HL-60 (cell line): ENCODE results near the gene TMEM229A.
"Not testable (repeated sequence)": the region's sequence is repeated elsewhere in the genome, so short reads cannot be mapped to it uniquely, and the experiment has no call there.

Experiments used
- DNase-seq, 2 experiments: peaks; one replicate each; pipeline ENCODE4 v3.0.0-alpha.2; 2010 to 2020; ENCODE audit warnings: low read depth in 1 of 2, low spot score in 1 of 2
- H3K27ac ChIP-seq: fragments of 250-450 bp; sonication (Bioruptor Pico); replicated peaks from 2 replicates; pipeline ENCODE4 v1.5.1; 2020; ENCODE audit warnings: mild to moderate bottlenecking, moderate library complexity
- H3K27me3 ChIP-seq: fragments of 250-450 bp; sonication (Bioruptor Pico); 2 replicates; pipeline ENCODE4 v1.5.1; 2021; ENCODE audit warnings: mild to moderate bottlenecking, moderate library complexity; ENCODE audit not compliant: insufficient read depth, poor library complexity, severe bottlenecking
- H3K4me3 ChIP-seq: replicated peaks from 2 replicates; pipeline ENCODE4 v1.5.1; 2011; ENCODE audit warnings: mild to moderate bottlenecking, control low read depth, low read length; ENCODE audit not compliant: insufficient read depth
- GABPA ChIP-seq: IDR thresholded peaks from 2 replicates; pipeline ENCODE4 v1.6.1; 2012; ENCODE audit warnings: low read depth
- POLR2AphosphoS5 ChIP-seq: IDR thresholded peaks from 2 replicates; pipeline ENCODE4 v1.6.1; 2012; ENCODE audit warnings: low read depth
- REST ChIP-seq: IDR thresholded peaks from 2 replicates; pipeline ENCODE4 v1.6.1; 2012; ENCODE audit warnings: low read depth; ENCODE audit not compliant: insufficient replicate concordance
- SPI1 ChIP-seq: IDR thresholded peaks from 2 replicates; pipeline ENCODE4 v1.6.1; 2012; ENCODE audit warnings: low read depth, mild to moderate bottlenecking, borderline replicate concordance
- TF ChIP-seq, protein P1 (sequence below): IDR thresholded peaks from one replicate; pipeline ENCODE4 v1.5.1; 2011; ENCODE audit warnings: low read length, control low read depth, inconsistent platforms; ENCODE audit not compliant: insufficient read depth

TMEM229A gene

GRCh38 chr7:124041439-124041838 is 8.6 kb upstream of the TMEM229A start:
- no peak overlapping the region for H3K4me3 ChIP-seq
- peaks cover 5% of the 10 kb centered on the region for H3K27me3 ChIP-seq
- TF ChIP-seq SPI1, result no peak
- no peak for TF ChIP-seq GABPA
- TF ChIP-seq, protein P1, sequence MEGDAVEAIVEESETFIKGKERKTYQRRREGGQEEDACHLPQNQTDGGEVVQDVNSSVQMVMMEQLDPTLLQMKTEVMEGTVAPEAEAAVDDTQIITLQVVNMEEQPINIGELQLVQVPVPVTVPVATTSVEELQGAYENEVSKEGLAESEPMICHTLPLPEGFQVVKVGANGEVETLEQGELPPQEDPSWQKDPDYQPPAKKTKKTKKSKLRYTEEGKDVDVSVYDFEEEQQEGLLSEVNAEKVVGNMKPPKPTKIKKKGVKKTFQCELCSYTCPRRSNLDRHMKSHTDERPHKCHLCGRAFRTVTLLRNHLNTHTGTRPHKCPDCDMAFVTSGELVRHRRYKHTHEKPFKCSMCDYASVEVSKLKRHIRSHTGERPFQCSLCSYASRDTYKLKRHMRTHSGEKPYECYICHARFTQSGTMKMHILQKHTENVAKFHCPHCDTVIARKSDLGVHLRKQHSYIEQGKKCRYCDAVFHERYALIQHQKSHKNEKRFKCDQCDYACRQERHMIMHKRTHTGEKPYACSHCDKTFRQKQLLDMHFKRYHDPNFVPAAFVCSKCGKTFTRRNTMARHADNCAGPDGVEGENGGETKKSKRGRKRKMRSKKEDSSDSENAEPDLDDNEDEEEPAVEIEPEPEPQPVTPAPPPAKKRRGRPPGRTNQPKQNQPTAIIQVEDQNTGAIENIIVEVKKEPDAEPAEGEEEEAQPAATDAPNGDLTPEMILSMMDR, result no peak
- TF ChIP-seq POLR2AphosphoS5, result no peak
- TF ChIP-seq REST, result no peak
- no peak overlapping the region for H3K27ac ChIP-seq
- no peak for DNase-seq

DNA sequence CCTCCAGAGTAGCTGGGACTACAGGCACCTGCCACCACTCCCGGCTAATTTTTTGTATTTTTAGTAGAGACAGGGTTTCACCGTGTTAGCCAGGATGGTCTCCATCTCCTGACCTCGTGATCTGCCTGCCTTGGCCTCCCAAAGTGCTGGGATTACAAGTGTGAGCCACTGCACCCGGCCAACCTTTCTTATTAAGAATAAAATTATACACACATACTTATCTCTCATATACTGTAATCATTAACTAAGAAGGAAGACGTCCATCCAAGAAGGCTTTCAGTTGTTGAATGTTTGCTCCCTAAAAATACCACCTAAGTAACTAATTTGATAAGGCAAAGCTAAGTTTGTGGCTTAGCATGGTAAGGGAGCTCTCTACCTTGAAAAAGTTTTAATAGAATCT is 5.0 kb upstream of the TMEM229A start:
- peaks cover 23% of the 10 kb centered on the region for H3K27me3 ChIP-seq
- not testable (repeated sequence) for H3K4me3 ChIP-seq, H3K27ac ChIP-seq, DNase-seq

GRCh38 chr7:124035706-124036105 is 2.8 kb upstream of the TMEM229A start:
- Histone ChIP-seq H3K27me3 (peaks cover 36% of the 10 kb centered on the region), H3K4me3 (no peak overlapping the region), H3K27ac (no peak overlapping the region)
- no peak for DNase-seq
- TF ChIP-seq POLR2AphosphoS5, result no peak
- TF ChIP-seq GABPA, result no peak
- TF ChIP-seq SPI1, result no peak
- TF ChIP-seq, protein P1, result no peak
- TF ChIP-seq REST, result no peak

- no peak overlapping the region for H3K4me3 ChIP-seq
- H3K27ac ChIP-seq, result no peak overlapping the region
- TF ChIP-seq, protein P1, result no peak
- TF ChIP-seq POLR2AphosphoS5 (no peak), REST (no peak), SPI1 (no peak), GABPA (no peak)
- peaks cover 43% of the 10 kb centered on the region for H3K27me3 ChIP-seq
- DNase-seq, result no peak
Measured at GRCh38 chr7:124034754-124035100, 1.9 kb upstream of the TMEM229A start.
